Measurements from ENCODE around the gene EIF4E. TPM values are rescaled to one million over a fixed set of nuclear protein-coding genes. Genes with fewer than 3 reads are reported as not detected.
A peak's percentile ranks its signal among the peaks of the same experiment; 100 is the strongest.

Gene EIF4E
- total and polyA plus RNA-seq, 2 of the 4 experiments (the other 2 are of a cell fraction), result 80.4 to 113 TPM

GRCh38 chr4:98908182-98908581, 20.8 kb downstream of the EIF4E start:
- Histone ChIP-seq H3K27me3 (ENCODE audit: control insufficient read depth, insufficient read depth, low read length) (no peaks in the 10 kb centered on the region), H2BK5ac (ENCODE audit: low read depth, low read length, poor library complexity, severe bottlenecking) (peak overlapping the region; percentile 42), H2BK120ac (ENCODE audit: low read depth, low read length) (no peak overlapping the region), H3K36me3 (ENCODE audit: control insufficient read depth, insufficient read depth, low read length) (no peaks in the 10 kb centered on the region), H3K79me1 (ENCODE audit: low read depth in 1 of 2, low read length in 2 of 2) (peaks cover 10 to 62% of the 10 kb centered on the region in 2 experiments), H3K14ac (replicated peaks; ENCODE audit: low read depth, low read length) (no peak overlapping the region), H3K4ac (ENCODE audit: low read depth, low read length) (no peak overlapping the region), H4K20me1 (ENCODE audit: insufficient read depth, low read length) (peaks cover 69% of the 10 kb centered on the region), H4K5ac (ENCODE audit: low read depth, low read length) (no peak overlapping the region), H3K56ac (ENCODE audit: extremely low read depth, insufficient read depth, low read length) (no peak overlapping the region), H4K8ac (ENCODE audit: low read depth in 2 of 2, low read length in 2 of 2) (no peak overlapping the region), H3K18ac (ENCODE audit: low read depth, low read length) (no peak overlapping the region), H2BK15ac (ENCODE audit: low read depth, low read length) (no peak overlapping the region), H3K9me3 (ENCODE audit: control insufficient read depth, insufficient read depth, low read length) (no peaks in the 10 kb centered on the region), H3K27ac (ENCODE audit: insufficient read depth, low read length) (no peak overlapping the region), H3K9me1 (ENCODE audit: insufficient read depth, low read length) (peaks cover 3% of the 10 kb centered on the region), H3K4me1 (ENCODE audit: control insufficient read depth, insufficient read depth, low read length) (peaks cover 21% of the 10 kb centered on the region), H2AK9ac (replicated peaks; ENCODE audit: low read depth, low read length, poor library complexity) (no peak overlapping the region), H2AK5ac (ENCODE audit: low read depth, low read length) (no peak overlapping the region), H3K9ac (ENCODE audit: low read depth, low read length) (no peak overlapping the region), H3K4me3 (ENCODE audit: insufficient read depth, low read depth, low read length) (no peak overlapping the region), H2AFZ (replicated peaks; ENCODE audit: low read length, poor library complexity) (no peak overlapping the region), H3K23ac (ENCODE audit: low read depth, low read length) (no peak overlapping the region), H4K91ac (ENCODE audit: insufficient read depth, low read depth, low read length) (no peak overlapping the region), H3K4me2 (ENCODE audit: low read depth, low read length) (no peak overlapping the region), H2BK20ac (ENCODE audit: low read depth, low read length) (no peak overlapping the region)
- intact Hi-C loops (cut with micrococcal nuclease) (no loop called here), in situ Hi-C loops (cut with MboI; ENCODE audit: low sequenced_read_pairs) (no loop called here), dilution Hi-C loops (cut with HindIII; ENCODE audit: low sequenced_read_pairs, unreplicated experiment) (no loop called here)
- BruUV-seq (replicated peaks), result no TSS peak
- ChIA-PET POLR2A (ENCODE audit: unreplicated experiment) (no interaction called here), CTCF (no interaction called here)
- no CpG with 5 or more reads among the region's 3 CpGs for WGBS, 2 experiments (ENCODE audit: extremely low coverage in 2 of 2, insufficient read length in 1 of 2)
- TF ChIP-seq USF2 (IDR thresholded peaks at IDR 0.05; ENCODE audit: low read depth, low read length), result no peak
- TF ChIP-seq MAFK (IDR thresholded peaks at IDR 0.05; ENCODE audit: low read depth, low read length), result no peak
- no peak for TF ChIP-seq CTCF (conservative IDR thresholded peaks at IDR 0.05; ENCODE audit: low read depth, low read length)
- TF ChIP-seq POLR2A (IDR thresholded peaks at IDR 0.05; ENCODE audit: low read depth, low read length), result no peak
- no peak for TF ChIP-seq BHLHE40 (IDR thresholded peaks at IDR 0.05; ENCODE audit: low read depth, low read length)
- no peak for TF ChIP-seq CHD1 (IDR thresholded peaks at IDR 0.05; ENCODE audit: low read depth, low read length)
- TF ChIP-seq RFX5 (IDR thresholded peaks at IDR 0.05; ENCODE audit: low read depth, low read length), result no peak
- no peak for TF ChIP-seq ELK1 (IDR thresholded peaks at IDR 0.05; ENCODE audit: borderline replicate concordance, low read depth, low read length)
- DNase-seq, result peak; percentile 4
- no peak for ATAC-seq (ENCODE audit: low read depth)

Measured in IMR-90 (cell line).